IMR-90 (cell line): ENCODE measurements around the gene PRH1. TPM values are rescaled to one million over a fixed set of nuclear protein-coding genes. Genes with fewer than 3 reads are reported as not detected.

ENCODE experiments used
- ATAC-seq: fragments of 200-7000 bp; cut with Tn5 transposase; 2 replicates; pipeline ENCODE4 v1.9.1; 2020; ENCODE audit warnings: low read depth, mild to moderate bottlenecking, moderate library complexity
- BruUV-seq: library from RNA; stranded (reverse); fragments of 400-500 nt; replicated peaks from 2 replicates; lab custom pipeline; 2021; lab: Mats Ljungman, UMichigan
- CTCF ChIA-PET: fragments of 300-600 bp; formaldehyde crosslinking; extraction: SDS; loops from one replicate; lab custom pipeline; 2021; ENCODE audit warnings: antibody characterized with exemption; lab: Yijun Ruan, JAX
- POLR2A ChIA-PET: fragments of 300-600 bp; sonication (Branson Sonifier 250); formaldehyde crosslinking; loops from one replicate; lab custom pipeline; 2022; ENCODE audit warnings: antibody characterized with exemption; ENCODE audit not compliant: unreplicated experiment; lab: Charles Lee
- DNase-seq: peaks from one replicate; pipeline ENCODE4 v3.0.0; 2013
- H2AFZ ChIP-seq: replicated peaks from 2 replicates; pipeline ENCODE3; 2013; ENCODE audit warnings: low read length, mild to moderate bottlenecking; ENCODE audit not compliant: poor library complexity
- H2AK5ac ChIP-seq: 2 replicates; pipeline ENCODE4 v1.6.1; 2013; ENCODE audit warnings: low read depth, low read length, inconsistent platforms
- H2AK9ac ChIP-seq: replicated peaks from 2 replicates; pipeline ENCODE3; 2013; ENCODE audit warnings: mild to moderate bottlenecking, low read depth, low read length, moderate library complexity; ENCODE audit not compliant: poor library complexity
- H2BK120ac ChIP-seq: 2 replicates; pipeline ENCODE4 v1.6.1; 2013; ENCODE audit warnings: low read depth, low read length, inconsistent platforms
- H2BK15ac ChIP-seq: 3 replicates; pipeline ENCODE4 v1.6.1; 2013; ENCODE audit warnings: low read depth, low read length, inconsistent platforms
- H2BK20ac ChIP-seq: 2 replicates; pipeline ENCODE4 v1.6.1; 2013; ENCODE audit warnings: low read depth, mild to moderate bottlenecking, inconsistent platforms, low read length, moderate library complexity
- H2BK5ac ChIP-seq: 2 replicates; pipeline ENCODE4 v1.6.1; 2013; ENCODE audit warnings: mild to moderate bottlenecking, low read depth, low read length, inconsistent platforms; ENCODE audit not compliant: poor library complexity, severe bottlenecking
- H3K14ac ChIP-seq: replicated peaks from 2 replicates; pipeline ENCODE4 v1.6.1; 2013; ENCODE audit warnings: low read depth, low read length, inconsistent platforms
- H3K18ac ChIP-seq: 2 replicates; pipeline ENCODE4 v1.6.1; 2013; ENCODE audit warnings: low read depth, low read length, control low read depth
- H3K23ac ChIP-seq: 2 replicates; pipeline ENCODE4 v1.6.1; 2013; ENCODE audit warnings: low read depth, low read length, inconsistent platforms
- H3K27ac ChIP-seq: 2 replicates; pipeline ENCODE4 v1.5.1; 2013; ENCODE audit warnings: mild to moderate bottlenecking, control low read depth, low read length; ENCODE audit not compliant: insufficient read depth
- H3K27me3 ChIP-seq: 2 replicates; pipeline ENCODE4 v1.6.1; 2013; ENCODE audit warnings: low read length; ENCODE audit not compliant: control insufficient read depth, insufficient read depth
- H3K36me3 ChIP-seq: 2 replicates; pipeline ENCODE4 v1.6.1; 2013; ENCODE audit warnings: low read length, mixed read lengths; ENCODE audit not compliant: control insufficient read depth, insufficient read depth
- H3K4ac ChIP-seq: 2 replicates; pipeline ENCODE4 v1.6.1; 2013; ENCODE audit warnings: low read depth, low read length, inconsistent platforms
- H3K4me1 ChIP-seq: 2 replicates; pipeline ENCODE4 v1.6.1; 2013; ENCODE audit warnings: low read length, mixed read lengths; ENCODE audit not compliant: control insufficient read depth, insufficient read depth
- H3K4me2 ChIP-seq: 2 replicates; pipeline ENCODE4 v1.6.1; 2013; ENCODE audit warnings: low read depth, mild to moderate bottlenecking, control low read depth, low read length, moderate library complexity
- H3K4me3 ChIP-seq: 2 replicates; pipeline ENCODE4 v1.5.1; 2013; ENCODE audit warnings: low read depth, mild to moderate bottlenecking, control low read depth, low read length, moderate library complexity; ENCODE audit not compliant: insufficient read depth
- H3K56ac ChIP-seq: 2 replicates; pipeline ENCODE4 v1.6.1; 2013; ENCODE audit warnings: low read length, inconsistent platforms; ENCODE audit not compliant: insufficient read depth; ENCODE audit errors: extremely low read depth
- H3K79me1 ChIP-seq, 2 experiments: 2 replicates each; pipeline ENCODE4 v1.6.1; 2013; ENCODE audit warnings: low read length in 2 of 2, inconsistent platforms in 1 of 2, low read depth in 1 of 2
- H3K9ac ChIP-seq: 2 replicates; pipeline ENCODE4 v1.6.1; 2013; ENCODE audit warnings: low read depth, low read length, control low read depth
- H3K9me1 ChIP-seq: 2 replicates; pipeline ENCODE4 v1.6.1; 2013; ENCODE audit warnings: low read length, inconsistent platforms; ENCODE audit not compliant: insufficient read depth
- H3K9me3 ChIP-seq: 2 replicates; pipeline ENCODE4 v1.6.1; 2013; ENCODE audit warnings: low read length; ENCODE audit not compliant: control insufficient read depth, insufficient read depth
- H4K20me1 ChIP-seq: 2 replicates; pipeline ENCODE4 v1.6.1; 2013; ENCODE audit warnings: low read length, inconsistent platforms; ENCODE audit not compliant: insufficient read depth
- H4K5ac ChIP-seq: 2 replicates; pipeline ENCODE4 v1.6.1; 2013; ENCODE audit warnings: mild to moderate bottlenecking, low read depth, low read length, control low read depth
- H4K8ac ChIP-seq, 2 experiments: 2 replicates each; pipeline ENCODE4 v1.6.1; 2013; ENCODE audit warnings: low read depth in 2 of 2, low read length in 2 of 2, control low read depth in 1 of 2, inconsistent platforms in 1 of 2
- H4K91ac ChIP-seq: 2 replicates; pipeline ENCODE4 v1.6.1; 2013; ENCODE audit warnings: low read depth, low read length, inconsistent platforms; ENCODE audit not compliant: insufficient read depth
- BHLHE40 ChIP-seq: fragments of 150-350 bp; IDR thresholded peaks from 2 replicates; pipeline ENCODE4 v1.6.1; 2016; ENCODE audit warnings: mild to moderate bottlenecking, low read depth, low read length
- CEBPB ChIP-seq: IDR thresholded peaks from 2 replicates; pipeline ENCODE4 v1.6.1; 2012; ENCODE audit warnings: low read depth, low read length, improper control_type of control experiment
- CHD1 ChIP-seq: IDR thresholded peaks from 2 replicates; pipeline ENCODE4 v1.6.1; 2012; ENCODE audit warnings: low read depth, low read length, improper control_type of control experiment
- MAFK ChIP-seq: IDR thresholded peaks from 2 replicates; pipeline ENCODE4 v1.6.1; 2012; ENCODE audit warnings: low read depth, low read length, improper control_type of control experiment
- MXI1 ChIP-seq: IDR thresholded peaks from 2 replicates; pipeline ENCODE4 v1.6.1; 2012; ENCODE audit warnings: low read depth, mild to moderate bottlenecking, low read length, moderate library complexity, borderline replicate concordance
- RCOR1 ChIP-seq: IDR thresholded peaks from 2 replicates; pipeline ENCODE4 v1.6.1; 2012; ENCODE audit warnings: mild to moderate bottlenecking, low read length, improper control_type of control experiment; ENCODE audit not compliant: insufficient replicate concordance
- RFX5 ChIP-seq: IDR thresholded peaks from 2 replicates; pipeline ENCODE4 v1.8.0; 2012; ENCODE audit warnings: low read depth, mild to moderate bottlenecking, low read length, moderate library complexity
- SMC3 ChIP-seq: fragments of 150-350 bp; IDR thresholded peaks from 2 replicates; pipeline ENCODE4 v1.6.1; 2016; ENCODE audit warnings: low read depth, mild to moderate bottlenecking, antibody characterized with exemption, low read length, moderate library complexity
- WGBS, 2 experiments: methylation state at CpG; one replicate each; pipeline versions ENCODE4 v1.1.5 to v1.1.7; 2013; ENCODE audit warnings: missing lambda C conversion rate in 2 of 2; ENCODE audit not compliant: insufficient read length in 1 of 2; ENCODE audit errors: extremely low coverage in 2 of 2; 5-methylcytosine and 5-hydroxymethylcytosine counted together
- dilution Hi-C: fragments of 300-500 bp; cut with HindIII; formaldehyde crosslinking; loops from one replicate; pipeline ENCODE4 v1.14.3; 2018; ENCODE audit warnings: low sequenced_read_pairs; ENCODE audit not compliant: unreplicated experiment
- in situ Hi-C: fragments of 300-500 bp; cut with MboI; formaldehyde crosslinking; loops from 3 replicates; pipeline ENCODE4 v1.14.3; 2019; ENCODE audit warnings: low sequenced_read_pairs, inconsistent platforms, mixed read lengths
- intact Hi-C: fragments of 100-400 bp; cut with micrococcal nuclease; formaldehyde crosslinking; loops from 2 replicates; pipeline ENCODE4 v1.10.0; 2022
- polyA plus RNA-seq, 3 experiments: library from polyadenylated mRNA; depleted of rRNA; stranded (reverse); fragments of >200 nt; gene quantifications; 2 replicates each; pipeline ENCODE4 v1.2.3, GENCODE V29; 2012; ENCODE audit warnings: low replicate concordance in 1 of 3
- total RNA-seq: library from RNA; depleted of rRNA; stranded (reverse); fragments of >200 nt; gene quantifications from 2 replicates; pipeline ENCODE4 v1.2.3, GENCODE V29; 2012
- TF ChIP-seq, protein P1 (sequence below): fragments of 150-350 bp; IDR thresholded peaks from 2 replicates; pipeline ENCODE4 v1.6.1; 2016; ENCODE audit warnings: low read depth, mild to moderate bottlenecking, low read length, moderate library complexity, borderline replicate concordance

PRH1 gene
- total and polyA plus RNA-seq, 2 of the 4 experiments (the other 2 are of a cell fraction) = 3.0 to 18.8 TPM

DNA sequence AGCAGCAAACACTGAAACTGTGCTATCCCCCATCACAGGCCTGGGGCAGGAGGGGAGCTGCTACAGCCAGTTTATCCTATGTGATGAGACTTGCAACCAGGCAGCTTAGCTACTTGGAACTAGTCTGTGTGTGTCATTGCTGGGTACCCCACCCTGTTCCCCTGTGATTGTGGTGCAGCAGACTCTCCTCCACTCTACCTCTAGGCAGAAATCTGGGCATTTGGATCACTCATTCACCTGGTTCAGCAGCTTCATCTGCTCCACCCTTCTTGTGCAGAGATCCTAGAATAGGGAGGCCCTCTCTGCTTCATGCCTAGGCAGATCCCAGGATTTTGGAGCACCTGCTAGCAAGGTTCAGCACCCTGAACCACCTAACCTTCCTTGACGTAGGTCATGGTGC lies 16.5 kb upstream of the PRH1 start:
- Histone ChIP-seq H3K27me3 (no peaks in the 10 kb centered on the region), H2BK120ac (no peak overlapping the region), H3K36me3 (no peaks in the 10 kb centered on the region), H3K27ac (no peak overlapping the region), H2BK15ac (no peak overlapping the region), H2AK5ac (no peak overlapping the region), H4K20me1 (no peaks in the 10 kb centered on the region), H3K4me3 (no peak overlapping the region), H2BK20ac (no peak overlapping the region), H4K91ac (no peak overlapping the region), H3K14ac (no peak overlapping the region), H4K5ac (no peak overlapping the region), H3K9me3 (no peaks in the 10 kb centered on the region), H2AFZ (no peak overlapping the region), H3K4ac (no peak overlapping the region), H3K4me2 (no peak overlapping the region), H3K79me1 (peaks cover 0 to 7% of the 10 kb centered on the region in 2 experiments; a peak in 1 of 4 replicates), H3K23ac (no peak overlapping the region), H2BK5ac (no peak overlapping the region), H2AK9ac (no peak overlapping the region), H3K4me1 (no peaks in the 10 kb centered on the region), H4K8ac (no peak overlapping the region), H3K56ac (no peak overlapping the region), H3K9me1 (no peaks in the 10 kb centered on the region), H3K9ac (no peak overlapping the region), H3K18ac (no peak overlapping the region)
- WGBS, 2 experiments = no CpG with 5 or more reads among the region's 1 CpG
- intact Hi-C loops = no loop called here
- in situ Hi-C loops = no loop called here
- TF ChIP-seq CHD1 = no peak
- no peak for TF ChIP-seq MAFK
- TF ChIP-seq CEBPB = no peak
- TF ChIP-seq MXI1 = no peak
- no peak for TF ChIP-seq BHLHE40
- TF ChIP-seq SMC3 = no peak
- no peak for TF ChIP-seq RCOR1
- TF ChIP-seq, protein P1, sequence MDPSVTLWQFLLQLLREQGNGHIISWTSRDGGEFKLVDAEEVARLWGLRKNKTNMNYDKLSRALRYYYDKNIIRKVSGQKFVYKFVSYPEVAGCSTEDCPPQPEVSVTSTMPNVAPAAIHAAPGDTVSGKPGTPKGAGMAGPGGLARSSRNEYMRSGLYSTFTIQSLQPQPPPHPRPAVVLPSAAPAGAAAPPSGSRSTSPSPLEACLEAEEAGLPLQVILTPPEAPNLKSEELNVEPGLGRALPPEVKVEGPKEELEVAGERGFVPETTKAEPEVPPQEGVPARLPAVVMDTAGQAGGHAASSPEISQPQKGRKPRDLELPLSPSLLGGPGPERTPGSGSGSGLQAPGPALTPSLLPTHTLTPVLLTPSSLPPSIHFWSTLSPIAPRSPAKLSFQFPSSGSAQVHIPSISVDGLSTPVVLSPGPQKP = no peak
- TF ChIP-seq RFX5 = no peak
- BruUV-seq = no TSS peak
- dilution Hi-C loops = no loop called here
- ChIA-PET CTCF (interaction anchor here (1.1 kb wide), 1 partner anchor 9 kb away, joined by 3 read pairs; the partner anchor contains the start of gene TAS2R13), POLR2A (no interaction called here)
- ATAC-seq (no peak), DNase-seq (no peak)
